OCI-LY7 (cell line): ENCODE data around the gene CDK6.

Experiments used
- EZH2phosphoT487 ChIP-seq: fragments of 200-600 bp; sonication (generic); IDR thresholded peaks from 2 replicates; pipeline ENCODE4 v1.6.1; 2018; ENCODE audit warnings: low read depth, borderline replicate concordance, mild to moderate bottlenecking, mixed run types, antibody characterized with exemption, low read length, moderate library complexity, mixed read lengths
- TF ChIP-seq, protein P1 (sequence below): fragments of 200-600 bp; sonication (generic); conservative IDR thresholded peaks from 2 replicates; pipeline ENCODE4 v1.5.1; 2014; ENCODE audit warnings: mild to moderate bottlenecking, antibody characterized with exemption, low read length, moderate library complexity, mixed read lengths

GRCh38 chr7:92588561-92588960 is 247.8 kb downstream of the CDK6 start:
- TF ChIP-seq, protein P1, sequence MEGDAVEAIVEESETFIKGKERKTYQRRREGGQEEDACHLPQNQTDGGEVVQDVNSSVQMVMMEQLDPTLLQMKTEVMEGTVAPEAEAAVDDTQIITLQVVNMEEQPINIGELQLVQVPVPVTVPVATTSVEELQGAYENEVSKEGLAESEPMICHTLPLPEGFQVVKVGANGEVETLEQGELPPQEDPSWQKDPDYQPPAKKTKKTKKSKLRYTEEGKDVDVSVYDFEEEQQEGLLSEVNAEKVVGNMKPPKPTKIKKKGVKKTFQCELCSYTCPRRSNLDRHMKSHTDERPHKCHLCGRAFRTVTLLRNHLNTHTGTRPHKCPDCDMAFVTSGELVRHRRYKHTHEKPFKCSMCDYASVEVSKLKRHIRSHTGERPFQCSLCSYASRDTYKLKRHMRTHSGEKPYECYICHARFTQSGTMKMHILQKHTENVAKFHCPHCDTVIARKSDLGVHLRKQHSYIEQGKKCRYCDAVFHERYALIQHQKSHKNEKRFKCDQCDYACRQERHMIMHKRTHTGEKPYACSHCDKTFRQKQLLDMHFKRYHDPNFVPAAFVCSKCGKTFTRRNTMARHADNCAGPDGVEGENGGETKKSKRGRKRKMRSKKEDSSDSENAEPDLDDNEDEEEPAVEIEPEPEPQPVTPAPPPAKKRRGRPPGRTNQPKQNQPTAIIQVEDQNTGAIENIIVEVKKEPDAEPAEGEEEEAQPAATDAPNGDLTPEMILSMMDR: no peak
- no peak for TF ChIP-seq EZH2phosphoT487
